Gastrocnemius medialis (tissue), 4 donors: Measurements from ENCODE around the gene ABCB9.

Source experiments
- POLR2A ChIP-seq, 2 donors: fragments of 450-650 bp; IDR thresholded peaks; one replicate each; pipeline ENCODE4 v1.6.1; 2017; ENCODE audit warnings: antibody characterized with exemption in 2 of 2, mild to moderate bottlenecking in 2 of 2, moderate library complexity in 2 of 2
- TF ChIP-seq, protein P1 (sequence below), 5 experiments: fragments of 450-650 bp in 3 of 5; fragments of 200-600 bp in 2 of 5; sonication (generic) in 2 of 5; IDR thresholded peaks in 4 of 5; conservative IDR thresholded peaks in 1 of 5; 1 replicate in 4 of 5; 2 replicates in 1 of 5; pipeline ENCODE4 v1.5.1; 2016 to 2019; ENCODE audit warnings: antibody characterized with exemption in 5 of 5, mild to moderate bottlenecking in 3 of 5, moderate library complexity in 3 of 5

DNA sequence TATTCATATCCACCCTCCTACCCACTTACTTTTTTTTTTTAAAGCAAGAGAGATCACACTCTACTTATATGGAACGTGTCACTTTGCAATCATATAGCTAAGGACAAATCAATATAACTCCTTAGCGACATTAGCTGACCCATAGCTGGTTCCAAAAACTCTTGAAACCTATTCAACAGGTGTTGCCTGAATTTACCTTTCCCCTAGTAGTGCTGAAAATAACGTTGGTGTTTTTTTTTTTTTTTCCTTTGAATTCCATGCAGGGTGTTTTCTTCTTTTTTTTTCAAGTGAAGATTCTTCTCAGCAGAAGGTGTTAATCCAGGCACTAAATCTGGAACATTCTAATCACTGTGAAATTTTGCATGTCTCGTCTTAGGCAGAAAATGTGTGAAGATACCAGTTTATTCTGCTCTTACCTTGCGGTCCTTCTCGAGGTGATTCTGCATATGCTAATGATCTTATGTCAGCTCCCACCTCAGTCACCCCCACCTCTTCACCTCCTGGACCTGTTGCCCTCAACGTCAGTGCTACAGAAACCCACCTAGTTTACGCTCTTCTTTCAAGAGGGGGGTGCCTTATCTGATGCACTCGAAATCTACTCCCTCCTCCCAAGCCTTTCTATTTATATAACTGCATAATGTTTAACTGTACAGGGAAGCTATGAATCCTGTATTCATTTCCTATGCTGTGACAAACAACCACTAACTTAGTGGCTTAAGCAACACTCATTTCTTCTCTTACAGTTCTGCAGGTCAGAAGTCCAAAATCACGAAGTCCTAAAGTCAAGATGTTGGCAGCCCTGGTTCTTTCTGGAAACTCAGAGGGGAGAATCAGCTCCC lies 63.2 kb downstream of the ABCB9 start:
- TF ChIP-seq, protein P1, sequence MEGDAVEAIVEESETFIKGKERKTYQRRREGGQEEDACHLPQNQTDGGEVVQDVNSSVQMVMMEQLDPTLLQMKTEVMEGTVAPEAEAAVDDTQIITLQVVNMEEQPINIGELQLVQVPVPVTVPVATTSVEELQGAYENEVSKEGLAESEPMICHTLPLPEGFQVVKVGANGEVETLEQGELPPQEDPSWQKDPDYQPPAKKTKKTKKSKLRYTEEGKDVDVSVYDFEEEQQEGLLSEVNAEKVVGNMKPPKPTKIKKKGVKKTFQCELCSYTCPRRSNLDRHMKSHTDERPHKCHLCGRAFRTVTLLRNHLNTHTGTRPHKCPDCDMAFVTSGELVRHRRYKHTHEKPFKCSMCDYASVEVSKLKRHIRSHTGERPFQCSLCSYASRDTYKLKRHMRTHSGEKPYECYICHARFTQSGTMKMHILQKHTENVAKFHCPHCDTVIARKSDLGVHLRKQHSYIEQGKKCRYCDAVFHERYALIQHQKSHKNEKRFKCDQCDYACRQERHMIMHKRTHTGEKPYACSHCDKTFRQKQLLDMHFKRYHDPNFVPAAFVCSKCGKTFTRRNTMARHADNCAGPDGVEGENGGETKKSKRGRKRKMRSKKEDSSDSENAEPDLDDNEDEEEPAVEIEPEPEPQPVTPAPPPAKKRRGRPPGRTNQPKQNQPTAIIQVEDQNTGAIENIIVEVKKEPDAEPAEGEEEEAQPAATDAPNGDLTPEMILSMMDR (IDR thresholded peaks at IDR 0.05 in 4 of 5, conservative IDR thresholded peaks at IDR 0.05 in 1 of 5), result no peak
- TF ChIP-seq POLR2A (IDR thresholded peaks at IDR 0.05), result no peak
